ENCODE measurements around the gene GRHL1. TPM values are rescaled to one million over a fixed set of nuclear protein-coding genes. Genes with fewer than 3 reads are reported as not detected.

Gene GRHL1
- total RNA-seq, 1 experiment from 2014 or later, result 2.5 TPM

DNA sequence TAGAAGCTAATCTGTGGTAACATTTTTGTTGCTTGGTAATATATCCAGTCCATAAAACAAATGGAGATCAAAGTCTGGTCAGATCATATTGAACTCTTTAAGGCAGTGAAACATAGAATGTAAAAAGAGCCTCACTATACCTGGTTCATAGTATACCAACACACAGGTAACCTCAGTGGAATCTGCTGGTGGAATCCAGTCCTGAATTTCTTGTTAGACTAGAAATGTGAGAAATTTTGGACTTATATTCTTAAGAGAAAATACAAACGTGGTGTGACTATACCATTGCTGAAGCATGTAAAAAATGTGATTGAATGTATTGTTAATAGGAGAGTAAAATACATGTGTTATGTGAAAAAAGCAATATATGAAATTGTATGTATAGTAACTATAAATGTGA lies 46.1 kb upstream of the GRHL1 start:
- no peak overlapping the region for H2AFZ ChIP-seq (ENCODE audit: low read length)
- H3K9ac ChIP-seq (ENCODE audit: extremely low read depth, insufficient read length, low read length), result no peak overlapping the region
- no peaks in the 10 kb centered on the region for H3K27me3 Mint-ChIP-seq (ENCODE audit: low read depth)
- H3K9me3 ChIP-seq (ENCODE audit: control insufficient read depth, low read depth, low read length), result no peaks in the 10 kb centered on the region
- no peak overlapping the region for H3K56ac ChIP-seq (ENCODE audit: insufficient read length, low read depth, low read length)
- no peak overlapping the region for H3K4ac ChIP-seq (ENCODE audit: low read depth, low read length)
- no peaks in the 10 kb centered on the region for H3K23me2 ChIP-seq (ENCODE audit: insufficient read length, low read depth, low read length, poor library complexity, severe bottlenecking)
- H3K4me1 Mint-ChIP-seq, result peaks cover 3% of the 10 kb centered on the region in 2 experiments
- no peak overlapping the region for H3K14ac ChIP-seq (ENCODE audit: insufficient read depth, low read length)
- H3K4me2 ChIP-seq (ENCODE audit: insufficient read depth, insufficient read length, low read length), result no peak overlapping the region
- peaks cover 0 to 9% (median 7%) of the 10 kb centered on the region in 3 experiments; a peak in 2 of 7 replicates for H3K36me3 Mint-ChIP-seq (ENCODE audit: insufficient read depth in 1 of 3, low read depth in 3 of 3)
- H3K9me3 Mint-ChIP-seq, result no peaks in the 10 kb centered on the region
- no peak overlapping the region for H2BK20ac ChIP-seq (ENCODE audit: low read depth, low read length, poor library complexity, severe bottlenecking)
- H3K79me1 ChIP-seq (ENCODE audit: insufficient read depth, low read depth, low read length, poor library complexity, severe bottlenecking), result no peaks in the 10 kb centered on the region
- no peaks in the 10 kb centered on the region for H4K20me1 ChIP-seq (ENCODE audit: control insufficient read depth, insufficient read depth, insufficient read length)
- no peak overlapping the region for H3K4me3 Mint-ChIP-seq
- H4K5ac ChIP-seq (ENCODE audit: insufficient read length, low read depth, low read length), result no peak overlapping the region
- DNase-seq, result no peak
- no peak overlapping the region for H3K23ac ChIP-seq (ENCODE audit: insufficient read length, low read depth, low read length)
- H3K27ac ChIP-seq (ENCODE audit: insufficient read length, low read depth, low read length), result no peak overlapping the region
- no CpG with 5 or more reads among the region's 1 CpG for WGBS (ENCODE audit: extremely low coverage, insufficient read length, low lambda C conversion rate)
- no peak overlapping the region for H3K27ac Mint-ChIP-seq
- no peak overlapping the region for H3T11ph ChIP-seq (ENCODE audit: low read length)
- H3K27me3 ChIP-seq (ENCODE audit: insufficient read depth, low read length), result no peaks in the 10 kb centered on the region
- H4K91ac ChIP-seq (ENCODE audit: insufficient read length, low read depth, low read length), result no peak overlapping the region
- no peak overlapping the region for H2BK120ac ChIP-seq (ENCODE audit: low read depth, low read length, poor library complexity, severe bottlenecking)
- no peak overlapping the region for H4K8ac ChIP-seq (replicated peaks; ENCODE audit: insufficient read length, low read depth, low read length)
- H3K79me2 ChIP-seq (ENCODE audit: insufficient read depth, low read length), result no peaks in the 10 kb centered on the region
- H3K18ac ChIP-seq (ENCODE audit: insufficient read length, low read depth, low read length), result no peak overlapping the region
- H2BK5ac ChIP-seq (ENCODE audit: insufficient read length, low read length), result no peak overlapping the region
- TF ChIP-seq, protein P1, sequence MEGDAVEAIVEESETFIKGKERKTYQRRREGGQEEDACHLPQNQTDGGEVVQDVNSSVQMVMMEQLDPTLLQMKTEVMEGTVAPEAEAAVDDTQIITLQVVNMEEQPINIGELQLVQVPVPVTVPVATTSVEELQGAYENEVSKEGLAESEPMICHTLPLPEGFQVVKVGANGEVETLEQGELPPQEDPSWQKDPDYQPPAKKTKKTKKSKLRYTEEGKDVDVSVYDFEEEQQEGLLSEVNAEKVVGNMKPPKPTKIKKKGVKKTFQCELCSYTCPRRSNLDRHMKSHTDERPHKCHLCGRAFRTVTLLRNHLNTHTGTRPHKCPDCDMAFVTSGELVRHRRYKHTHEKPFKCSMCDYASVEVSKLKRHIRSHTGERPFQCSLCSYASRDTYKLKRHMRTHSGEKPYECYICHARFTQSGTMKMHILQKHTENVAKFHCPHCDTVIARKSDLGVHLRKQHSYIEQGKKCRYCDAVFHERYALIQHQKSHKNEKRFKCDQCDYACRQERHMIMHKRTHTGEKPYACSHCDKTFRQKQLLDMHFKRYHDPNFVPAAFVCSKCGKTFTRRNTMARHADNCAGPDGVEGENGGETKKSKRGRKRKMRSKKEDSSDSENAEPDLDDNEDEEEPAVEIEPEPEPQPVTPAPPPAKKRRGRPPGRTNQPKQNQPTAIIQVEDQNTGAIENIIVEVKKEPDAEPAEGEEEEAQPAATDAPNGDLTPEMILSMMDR (conservative IDR thresholded peaks at IDR 0.05), result no peak
- H2AK5ac ChIP-seq (ENCODE audit: insufficient read length, low read length), result no peak overlapping the region
- no peaks in the 10 kb centered on the region for H3K4me1 ChIP-seq (ENCODE audit: insufficient read depth, low read length)
- no peak overlapping the region for H2BK15ac ChIP-seq (ENCODE audit: low read depth, low read length)
- no peak overlapping the region for H2BK12ac ChIP-seq (ENCODE audit: insufficient read length, low read depth, low read length)
